ENCODE results near the gene ANKMY1.

ANKMY1 gene

DNA sequence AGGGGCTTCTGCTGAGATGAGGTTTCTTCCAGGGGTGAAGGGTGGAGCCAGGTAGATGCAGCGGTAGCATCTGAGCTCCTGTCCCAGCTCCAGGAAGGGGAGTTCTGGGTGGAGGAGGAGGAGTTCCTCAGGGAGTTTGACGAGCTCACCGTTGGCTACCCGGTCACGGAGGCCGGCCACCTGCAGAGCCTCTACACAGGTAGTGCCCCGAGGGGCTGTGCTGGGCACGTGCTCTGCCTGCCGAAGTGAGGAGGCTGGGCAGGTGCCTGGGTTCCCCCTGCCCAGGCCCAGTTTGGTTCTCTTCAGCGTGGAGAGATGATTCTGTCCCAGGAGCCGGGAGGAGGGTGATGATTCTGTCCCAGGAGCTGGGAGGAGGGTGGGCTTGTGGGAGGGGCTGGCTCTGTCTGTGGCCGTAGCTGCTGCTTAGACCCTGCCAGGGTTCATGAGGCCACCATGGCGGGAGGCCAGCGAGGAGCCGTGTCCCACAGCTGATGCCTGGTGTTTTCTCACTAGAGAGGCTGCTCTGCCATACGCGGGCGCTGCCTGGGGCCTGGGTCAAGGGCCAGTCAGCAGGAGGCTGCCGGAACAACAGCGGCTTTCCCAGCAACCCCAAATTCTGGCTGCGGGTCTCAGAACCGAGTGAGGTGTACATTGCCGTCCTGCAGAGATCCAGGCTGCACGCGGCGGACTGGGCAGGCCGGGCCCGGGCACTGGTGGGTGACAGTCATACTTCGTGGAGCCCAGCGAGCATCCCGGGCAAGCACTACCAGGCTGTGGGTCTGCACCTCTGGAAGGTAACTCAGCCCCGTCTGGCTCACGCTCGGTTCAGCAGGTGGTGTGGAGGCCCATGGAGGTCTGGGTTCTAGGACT, 37.0 kb upstream of the ANKMY1 start:
- DNase-seq (ENCODE audit: low spot score) = no peak

DNA sequence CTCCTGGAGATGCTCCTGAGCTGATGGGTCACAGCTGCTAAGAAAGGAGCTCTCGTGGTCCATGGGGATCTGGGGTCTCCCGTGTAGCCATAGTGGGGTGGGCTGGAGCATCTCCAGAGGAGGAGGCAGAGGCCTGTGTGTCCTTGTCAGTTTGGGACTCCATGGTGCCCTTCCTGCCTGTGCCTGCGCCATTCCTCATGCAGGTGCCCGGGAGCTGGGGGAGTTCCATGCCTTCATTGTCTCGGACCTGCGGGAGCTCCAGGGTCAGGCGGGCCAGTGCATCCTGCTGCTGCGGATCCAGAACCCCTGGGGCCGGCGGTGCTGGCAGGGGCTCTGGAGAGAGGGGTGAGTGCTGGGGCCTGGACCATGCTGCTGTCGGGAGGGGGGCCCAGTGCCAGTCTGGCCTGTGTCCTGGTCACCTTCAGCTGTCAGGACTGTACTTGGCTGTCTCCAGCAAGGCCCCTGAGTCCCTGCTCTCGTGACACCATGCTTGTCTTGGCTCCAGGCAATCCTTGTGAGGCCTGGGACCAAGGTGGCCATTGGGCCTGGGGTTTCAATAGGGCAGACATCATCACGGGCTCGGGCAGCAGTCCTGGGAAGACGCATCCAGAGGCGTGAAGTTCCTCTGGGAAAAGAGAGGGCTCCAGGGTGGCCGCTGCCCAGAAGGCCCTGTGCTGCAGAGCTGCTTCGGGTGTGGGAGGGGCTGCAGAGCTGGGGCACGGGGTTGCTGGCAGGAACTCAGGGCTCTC, 36.1 kb upstream of the ANKMY1 start:
- no peak for DNase-seq (ENCODE audit: low spot score)

DNA sequence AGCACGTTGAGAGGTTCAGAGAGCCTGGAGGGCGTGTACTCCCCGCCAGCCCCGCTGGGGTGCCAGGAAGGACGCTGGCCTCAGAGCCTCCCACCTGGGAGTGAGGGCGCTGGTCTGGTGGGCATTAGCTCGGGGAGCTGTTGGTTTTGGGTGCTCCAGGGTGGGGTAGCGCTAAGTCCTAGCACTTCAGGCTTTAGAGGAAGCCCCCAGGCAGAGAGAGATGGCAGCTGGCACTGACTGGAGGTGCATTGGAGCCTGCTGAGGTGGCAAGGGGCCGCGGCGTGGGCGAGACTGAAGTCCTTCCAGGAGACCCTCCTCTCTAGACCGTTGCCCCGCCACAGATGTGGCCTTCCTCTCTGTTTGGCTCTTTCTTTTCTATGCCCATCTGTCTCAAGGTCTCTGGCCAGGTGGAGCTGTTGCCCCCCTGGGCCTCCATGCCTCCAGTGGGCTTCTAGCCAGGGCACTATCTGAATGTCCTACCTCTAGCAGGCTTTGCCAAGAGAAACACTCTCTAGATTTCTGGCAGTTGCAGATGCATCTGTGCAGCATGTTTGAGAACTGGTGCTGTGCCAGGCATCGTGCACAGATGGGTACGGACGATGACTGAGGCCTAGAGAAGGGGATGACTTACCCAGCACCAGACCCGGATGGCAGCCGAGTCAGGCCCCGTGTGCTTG, 35.4 kb upstream of the ANKMY1 start:
- no peak for DNase-seq (ENCODE audit: low spot score)

DNA sequence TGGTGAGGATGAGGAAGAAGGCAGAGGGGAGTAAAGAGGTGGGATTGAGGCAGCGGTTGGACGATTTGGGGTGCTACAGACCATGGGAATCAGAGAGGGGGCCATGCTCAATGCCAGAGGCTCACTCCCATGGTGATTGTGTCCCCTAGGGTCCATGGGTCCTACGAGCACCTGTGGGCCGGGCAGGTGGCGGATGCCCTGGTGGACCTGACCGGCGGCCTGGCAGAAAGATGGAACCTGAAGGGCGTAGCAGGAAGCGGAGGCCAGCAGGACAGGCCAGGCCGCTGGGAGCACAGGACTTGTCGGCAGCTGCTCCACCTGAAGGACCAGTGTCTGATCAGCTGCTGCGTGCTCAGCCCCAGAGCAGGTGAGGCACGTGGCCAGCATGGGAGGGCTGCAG, 34.0 kb upstream of the ANKMY1 start:
- DNase-seq (ENCODE audit: low spot score) = no peak

DNA sequence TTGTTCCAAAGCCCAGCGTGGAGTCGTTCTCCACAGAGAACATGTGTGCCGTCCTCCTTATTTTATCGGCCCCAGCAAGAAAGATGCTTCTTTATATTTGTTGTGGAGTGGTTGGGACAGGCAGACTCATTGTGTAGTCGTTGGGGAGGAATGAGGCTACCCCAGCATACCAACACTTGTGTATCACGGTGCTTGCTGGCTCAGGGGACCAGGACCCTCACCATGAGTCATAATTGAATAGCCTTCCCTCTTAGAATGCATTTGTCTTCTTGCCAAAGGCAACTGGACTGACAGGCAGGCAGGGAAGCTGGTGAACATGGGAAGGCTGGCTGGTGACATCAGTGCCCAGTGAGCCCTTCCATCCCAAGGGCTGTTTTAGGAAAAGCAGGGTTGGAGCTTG, 33.4 kb upstream of the ANKMY1 start:
- no peak for DNase-seq (ENCODE audit: low spot score)

DNA sequence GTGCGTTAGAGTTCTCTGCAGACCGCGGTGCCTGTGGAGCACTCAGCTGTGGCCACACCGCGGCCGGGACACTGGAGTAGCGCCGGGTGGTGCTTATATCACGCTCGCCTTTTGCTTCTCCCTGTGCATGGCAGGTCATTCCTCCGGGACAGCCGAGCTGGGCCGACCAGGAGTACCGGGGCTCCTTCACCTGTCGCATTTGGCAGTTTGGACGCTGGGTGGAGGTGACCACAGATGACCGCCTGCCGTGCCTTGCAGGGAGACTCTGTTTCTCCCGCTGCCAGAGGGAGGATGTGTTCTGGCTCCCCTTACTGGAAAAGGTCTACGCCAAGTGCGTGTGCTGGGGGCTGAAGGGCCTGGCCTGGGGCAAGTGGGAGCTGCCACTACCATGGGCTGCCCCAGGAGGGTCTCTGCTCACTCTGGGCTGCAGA, 32.9 kb upstream of the ANKMY1 start:
- DNase-seq (ENCODE audit: low spot score) = no peak

DNA sequence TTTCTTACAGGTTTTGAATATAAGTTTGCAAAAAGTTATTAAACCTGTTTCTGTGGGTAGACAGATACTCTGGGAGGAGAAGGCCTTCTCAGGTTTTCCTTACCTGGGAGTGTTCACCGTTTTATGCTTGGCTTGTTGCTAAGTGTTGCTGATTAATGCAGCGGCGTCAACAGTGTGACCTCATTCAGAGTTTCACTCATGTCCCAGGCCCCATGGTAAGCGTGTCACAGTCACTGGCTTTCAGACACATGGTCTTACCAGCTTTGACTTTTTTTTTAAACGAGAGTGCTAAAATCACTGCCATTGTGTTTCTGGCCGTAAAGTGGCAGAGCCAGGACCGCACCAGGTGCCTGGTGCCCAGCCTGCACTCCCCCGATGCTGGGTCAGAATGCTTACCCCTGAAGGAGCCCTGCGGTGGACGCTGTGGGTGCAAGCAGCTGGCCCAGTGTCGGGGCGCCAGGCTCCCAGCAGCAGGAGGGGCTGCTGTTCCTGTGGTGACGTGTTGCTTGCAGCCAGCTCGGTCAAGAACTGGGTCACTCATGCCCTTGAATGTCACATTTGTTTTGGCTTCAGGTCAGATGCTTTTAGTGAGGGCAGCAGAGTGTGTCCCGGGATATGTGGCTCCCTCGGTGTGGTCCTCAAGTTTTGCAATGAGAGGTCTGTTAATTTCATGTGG, 32.2 kb upstream of the ANKMY1 start:
- no peak for DNase-seq (ENCODE audit: low spot score)

DNA sequence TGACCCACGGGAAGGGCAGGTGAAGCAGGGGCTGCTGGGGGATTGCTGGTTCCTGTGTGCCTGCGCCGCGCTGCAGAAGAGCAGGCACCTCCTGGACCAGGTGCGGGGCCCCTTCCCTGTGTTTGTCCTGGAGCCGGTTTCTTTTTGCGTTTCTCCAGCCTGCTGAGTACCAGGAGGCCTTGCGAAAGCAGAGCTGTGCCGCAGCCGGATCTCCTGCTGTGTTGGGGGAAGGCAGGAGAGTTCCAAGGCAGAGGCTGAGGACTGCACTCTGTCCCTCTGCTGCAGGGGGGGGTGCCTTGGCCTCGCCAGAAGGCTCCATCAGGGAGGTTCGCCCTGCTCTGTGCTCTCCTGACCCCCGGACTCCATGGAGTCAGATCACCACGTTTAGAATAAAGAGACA, 31.6 kb upstream of the ANKMY1 start:
- DNase-seq (ENCODE audit: low spot score) = no peak

DNA sequence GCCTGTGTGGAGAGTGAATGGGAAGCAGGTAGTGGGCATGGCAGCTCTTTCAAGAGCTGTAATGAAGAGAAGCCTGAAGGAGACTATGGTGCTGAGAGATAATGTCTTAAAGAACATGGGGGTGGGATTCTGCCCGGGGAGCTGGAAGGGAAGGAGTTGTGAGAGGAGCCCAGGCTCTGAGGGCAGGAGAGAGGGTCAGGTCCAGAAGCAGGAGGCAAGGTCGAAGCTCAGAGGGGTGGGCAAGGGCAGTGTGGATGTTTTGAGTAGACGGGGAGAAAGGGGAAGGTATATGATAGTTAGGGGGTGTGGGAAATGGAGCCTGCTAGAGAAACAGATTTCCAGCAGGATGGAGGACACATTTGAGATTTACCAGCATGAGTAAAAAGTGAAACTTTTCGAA, 30.9 kb upstream of the ANKMY1 start:
- DNase-seq (ENCODE audit: low spot score) = no peak

DNA sequence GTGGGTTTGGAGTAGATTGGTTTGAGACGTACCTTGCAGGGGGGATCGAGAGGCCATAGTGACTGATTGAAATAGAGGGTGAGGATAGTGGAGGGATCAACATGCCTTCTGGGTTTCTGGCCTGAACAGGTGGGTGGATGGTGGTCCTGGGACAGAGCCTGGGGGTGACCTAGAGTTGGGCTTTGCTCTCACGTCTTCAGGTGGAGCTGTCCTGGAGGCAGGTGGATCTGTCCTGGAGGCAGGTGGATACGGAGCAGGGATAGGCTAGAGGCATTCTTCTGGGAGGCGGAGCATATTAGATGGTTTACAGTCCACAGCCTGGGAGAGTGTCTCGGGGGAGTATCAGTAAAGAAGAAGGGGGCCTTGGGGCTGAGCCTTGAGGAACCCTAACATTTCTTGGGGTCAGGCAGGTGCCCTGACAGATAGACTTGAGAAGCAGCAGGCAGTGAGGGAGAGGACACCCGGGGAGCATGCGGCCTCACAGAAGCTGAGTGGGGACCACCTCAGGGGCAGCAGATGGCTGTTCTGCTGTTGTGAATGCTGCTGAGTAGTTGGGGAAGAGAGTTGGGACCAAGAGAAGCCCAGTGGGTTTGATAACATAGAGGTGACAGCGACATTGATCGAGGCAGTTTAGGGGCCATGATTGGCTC, 30.3 kb upstream of the ANKMY1 start:
- DNase-seq (ENCODE audit: low spot score) = no peak

DNA sequence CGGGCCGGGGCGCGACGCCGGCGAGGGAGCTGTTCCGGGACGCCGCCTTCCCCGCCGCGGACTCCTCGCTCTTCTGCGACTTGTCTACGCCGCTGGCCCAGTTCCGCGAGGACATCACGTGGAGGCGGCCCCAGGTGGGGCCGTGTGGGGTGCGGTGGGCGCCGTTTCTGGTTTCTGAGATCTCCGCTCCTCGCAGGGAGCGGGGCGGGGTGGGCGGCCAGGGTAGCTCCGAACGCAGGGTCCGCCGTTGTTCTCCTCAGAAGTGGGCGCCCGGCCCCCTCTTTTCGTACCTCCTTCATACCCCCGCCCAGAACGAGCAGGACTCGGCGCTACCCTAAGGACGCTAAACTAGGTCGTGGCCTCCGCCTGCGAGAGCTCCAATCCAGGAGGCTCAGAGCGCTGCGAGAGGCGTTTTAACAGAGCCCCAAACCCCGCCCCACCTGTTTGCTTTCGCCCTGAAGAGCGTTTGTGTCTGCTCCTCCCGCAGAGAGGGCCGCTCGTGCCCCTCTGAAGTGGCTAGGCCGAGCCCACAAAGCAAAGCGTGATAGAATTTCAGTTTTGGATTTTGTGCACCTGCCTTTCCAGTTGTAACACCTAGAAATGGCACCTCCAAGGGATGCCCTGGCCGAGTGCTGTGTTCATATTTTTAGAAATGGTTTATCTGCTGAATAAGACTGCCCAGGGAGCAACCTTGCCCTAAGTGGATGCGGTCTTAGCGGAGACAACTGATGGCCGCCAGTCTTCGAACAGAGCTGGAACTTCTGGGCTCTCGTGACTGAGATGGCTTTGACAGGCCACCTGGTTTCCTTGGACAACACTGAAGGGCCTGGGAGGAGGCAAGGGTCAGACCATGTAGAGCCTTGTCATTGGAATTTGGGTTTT, 29.4 kb upstream of the ANKMY1 start:
- DNase-seq (ENCODE audit: low spot score) = no peak

DNA sequence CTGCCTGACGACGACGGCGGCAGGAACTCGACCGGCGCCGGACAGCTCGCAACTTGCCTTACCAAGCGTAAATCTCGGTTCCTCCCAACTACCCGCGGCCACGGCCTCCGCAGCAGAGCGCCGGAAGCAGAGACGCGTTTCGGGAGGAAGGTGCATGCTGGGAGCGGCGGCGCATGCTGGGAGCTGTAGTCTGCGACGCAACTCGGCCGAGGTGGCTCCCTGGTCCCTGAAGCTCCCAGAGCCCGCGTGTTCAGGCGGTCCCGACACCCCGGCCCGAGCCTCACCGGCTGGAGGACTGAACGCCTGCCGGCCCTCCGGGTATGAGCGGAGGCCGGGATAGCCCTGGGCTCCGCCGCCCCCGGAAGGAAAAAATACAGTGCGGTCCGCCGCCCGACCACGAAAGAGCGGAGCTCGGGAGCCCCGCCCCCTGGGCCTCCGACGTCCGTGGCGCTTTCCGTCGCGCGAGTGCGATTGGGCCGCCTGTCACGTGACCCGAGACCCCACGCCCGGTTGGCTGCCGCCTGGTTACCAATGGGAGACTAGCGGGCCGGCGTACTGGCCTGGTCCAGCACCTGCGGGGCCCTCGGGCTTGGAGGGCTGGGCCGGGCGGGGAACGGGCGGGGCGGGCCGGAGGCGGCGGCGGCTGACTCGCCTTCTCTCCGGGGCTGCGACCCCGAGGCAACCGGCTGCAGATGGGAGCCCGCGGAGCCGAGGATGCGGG, 28.6 kb upstream of the ANKMY1 start, which contains the start of gene CAPN10:
Gene CAPN10 (plus strand): TSS at position 537 of the 721 bp plus-strand sequence. CDS start 178 bp downstream, at position 715.
- DNase-seq (ENCODE audit: low spot score) = peak; percentile 85

DNA sequence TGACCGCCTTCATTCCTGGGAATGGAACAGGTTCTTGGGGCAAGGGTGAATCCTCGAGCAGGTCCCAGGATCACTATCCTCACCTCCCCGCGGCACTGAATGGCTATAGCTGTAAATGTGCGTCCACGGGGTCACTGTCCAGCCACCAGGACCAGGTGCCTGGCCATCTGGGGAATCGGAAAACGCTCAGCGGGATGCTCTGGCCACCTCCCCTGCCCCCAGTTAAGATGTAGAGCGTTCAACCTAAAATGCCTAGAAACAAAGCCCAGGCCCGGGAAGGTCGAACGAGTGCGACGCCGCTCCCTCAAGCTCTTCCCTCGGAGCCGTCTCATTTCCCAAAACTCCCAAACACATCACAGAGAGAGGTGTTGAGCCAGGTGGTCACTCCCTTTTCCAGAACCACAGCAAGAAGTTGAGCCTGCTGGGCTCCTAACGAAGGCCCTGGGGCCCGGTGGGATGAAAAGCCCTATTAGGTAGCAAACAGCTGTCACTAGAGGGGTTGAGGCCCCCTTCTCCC, 28.0 kb upstream of the ANKMY1 start:
- no peak for DNase-seq (ENCODE audit: low spot score)

DNA sequence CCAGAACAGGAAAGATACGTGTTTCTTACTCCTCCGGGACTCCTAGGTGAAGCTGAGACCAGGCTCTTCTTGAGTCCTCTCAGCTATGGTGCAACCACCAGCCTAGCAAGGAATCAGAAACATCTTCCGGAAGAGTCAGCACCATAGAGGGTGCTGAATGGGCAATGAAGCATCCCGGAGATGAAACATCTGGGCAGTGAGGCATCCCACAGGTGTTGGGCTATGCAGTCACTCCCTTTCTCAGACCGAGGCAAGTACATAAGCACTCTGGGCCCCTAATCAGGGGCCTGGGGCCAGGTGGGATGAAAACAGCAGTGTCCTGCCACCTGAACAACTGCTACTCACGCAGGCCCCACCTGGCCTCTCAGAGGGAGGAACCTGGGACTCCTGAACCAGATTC, 27.3 kb upstream of the ANKMY1 start:
- no peak for DNase-seq (ENCODE audit: low spot score)

DNA sequence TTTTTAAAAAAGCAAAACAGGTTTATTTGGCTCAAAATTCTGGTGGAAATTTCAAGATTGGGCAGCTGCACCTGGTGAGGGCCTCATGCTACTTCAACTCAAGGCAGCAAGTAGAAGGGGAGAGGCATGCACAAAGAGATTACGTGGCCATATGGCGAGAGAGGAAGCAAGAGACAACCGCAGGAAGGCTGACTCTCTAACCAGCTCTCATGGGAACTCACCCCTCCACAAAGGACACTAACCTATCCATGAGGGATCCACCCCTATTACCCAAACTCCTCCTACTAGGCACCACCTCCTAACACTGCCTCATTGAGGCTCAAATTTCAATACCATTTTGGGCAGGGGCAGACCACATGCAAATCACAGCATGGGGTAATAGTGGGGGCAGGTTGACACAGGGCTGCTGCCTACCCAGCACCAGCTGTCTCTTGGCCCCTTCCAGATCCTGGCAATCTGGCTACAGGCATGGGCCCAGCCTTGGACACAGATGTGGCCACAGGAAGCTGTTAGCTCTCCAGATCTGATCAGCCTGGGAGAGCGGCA, 26.8 kb upstream of the ANKMY1 start:
- no peak for DNase-seq (ENCODE audit: low spot score)

DNA sequence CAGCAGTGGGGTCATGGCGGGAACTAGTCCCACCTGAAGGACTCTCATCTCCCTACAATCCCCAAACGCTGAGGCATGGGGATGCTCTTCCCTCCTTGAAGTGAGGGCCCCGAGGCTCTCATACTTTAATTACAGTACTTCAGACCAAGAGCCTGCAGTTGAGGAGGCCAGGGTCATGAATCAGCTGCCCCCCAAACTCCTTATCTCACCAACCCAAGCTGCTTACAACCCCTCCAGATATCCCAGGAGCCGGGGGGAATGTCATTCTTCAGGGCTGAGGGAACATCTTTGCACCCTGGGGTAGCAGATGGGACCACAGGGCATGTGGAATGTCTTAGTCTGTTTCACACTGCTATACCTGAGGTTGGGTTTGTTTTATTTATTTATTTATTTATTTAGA, 26.0 kb upstream of the ANKMY1 start:
- no peak for DNase-seq (ENCODE audit: low spot score)

DNA sequence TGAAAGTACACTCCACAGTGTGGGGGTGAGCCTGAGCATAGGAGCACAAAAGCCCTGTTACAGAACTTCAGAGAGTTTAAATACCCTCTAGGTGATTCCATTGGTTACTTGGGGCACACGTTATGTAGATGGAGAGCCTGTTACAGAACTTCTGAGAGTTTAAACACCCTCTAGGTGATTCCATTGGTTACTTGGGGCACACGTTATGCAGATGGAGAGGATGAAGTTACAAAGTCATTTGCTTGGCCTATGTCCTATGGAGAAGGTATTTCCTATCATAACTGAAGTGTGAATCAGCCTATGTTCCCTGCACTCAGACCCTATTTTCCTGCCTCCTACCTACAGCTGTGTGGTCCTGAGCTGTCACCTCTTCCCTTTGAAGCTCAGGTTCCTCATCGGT, 25.0 kb upstream of the ANKMY1 start:
- DNase-seq (ENCODE audit: low spot score) = no peak

DNA sequence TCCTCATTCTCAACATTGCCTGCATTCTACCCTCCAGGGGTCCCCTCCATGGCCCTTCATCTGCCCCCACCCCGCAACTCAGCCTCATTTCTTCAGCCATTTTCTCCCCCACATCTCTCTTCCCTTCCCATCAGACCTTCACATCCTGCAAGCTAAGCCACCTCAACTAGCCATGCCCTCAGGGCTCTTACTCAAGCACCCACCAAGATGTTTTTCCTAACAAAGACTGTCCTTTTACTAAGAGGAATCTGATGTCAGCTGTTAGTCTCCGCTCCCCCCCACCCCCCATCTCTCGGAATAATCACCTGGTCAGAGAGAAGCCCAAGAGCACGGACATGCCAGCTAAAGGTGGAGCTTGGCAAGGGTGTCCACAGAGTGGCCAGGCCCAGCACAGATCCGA, 24.0 kb upstream of the ANKMY1 start:
- DNase-seq (ENCODE audit: low spot score) = peak; percentile 46

All from COLO829 (cell line).